GM12878 (cell line): ENCODE data around the gene MSLN. TPM values are rescaled to one million over a fixed set of nuclear protein-coding genes. Genes with fewer than 3 reads are reported as not detected.

Experiments
- ATAC-seq: fragments of 200-7000 bp; cut with Tn5 transposase; 3 replicates; pipeline ENCODE4 v1.9.1; 2020; ENCODE audit warnings: mild to moderate bottlenecking, moderate library complexity
- BruUV-seq: library from RNA; stranded (reverse); fragments of 400-500 nt; replicated peaks from 2 replicates; lab custom pipeline; 2021; lab: Mats Ljungman, UMichigan
- CTCF ChIA-PET: fragments of 300-600 bp; sonication (Branson Sonifier 250); formaldehyde crosslinking; extraction: SDS; loops from one replicate; lab custom pipeline; 2021; ENCODE audit warnings: inconsistent platforms; lab: Yijun Ruan, JAX
- POLR2A ChIA-PET: fragments of 350-600 bp; formaldehyde crosslinking; extraction: SDS; loops from one replicate; lab custom pipeline; 2021; ENCODE audit warnings: inconsistent platforms; lab: Charles Lee
- RAD21 ChIA-PET: fragments of 300-600 bp; sonication (Branson Sonifier 250); formaldehyde crosslinking; loops from one replicate; lab custom pipeline; 2023; ENCODE audit warnings: antibody characterized with exemption; ENCODE audit not compliant: unreplicated experiment; lab: Charles Lee
- SMC1A ChIA-PET: fragments of 300-600 bp; sonication (Branson Sonifier 250); formaldehyde crosslinking; loops from one replicate; lab custom pipeline; 2023; ENCODE audit not compliant: unreplicated experiment, uncharacterized antibody; lab: Charles Lee
- DNase-seq: peaks from one replicate; pipeline ENCODE4 v3.0.0-alpha.2; 2011; ENCODE audit warnings: low read depth, low spot score
- FAIRE-seq: peaks from 3 replicates; lab custom pipeline; 2011; peaks lifted over from hg19 to GRCh38; lab: Jason Lieb, UNC
- H2AFZ ChIP-seq: 2 replicates; pipeline ENCODE4 v1.6.0; 2011; ENCODE audit warnings: low read depth, low read length, control low read depth; ENCODE audit not compliant: control insufficient read depth
- H3K27ac ChIP-seq: 2 replicates; pipeline ENCODE4 v1.5.1; 2011; ENCODE audit warnings: control low read depth; ENCODE audit not compliant: control insufficient read depth, insufficient read depth
- H3K27me3 ChIP-seq, 2 experiments: replicated peaks in 1 of 2; 2 replicates each; pipeline versions ENCODE4 v1.6.0 to v1.6.1; 2011; ENCODE audit warnings: low read length in 1 of 2; ENCODE audit not compliant: control insufficient read depth in 2 of 2, insufficient read depth in 2 of 2
- H3K36me3 ChIP-seq, 2 experiments: 2 replicates each; pipeline ENCODE4 v1.5.1; 2011; ENCODE audit warnings: low read length in 1 of 2; ENCODE audit not compliant: control insufficient read depth in 2 of 2, insufficient read depth in 2 of 2
- H3K4me1 ChIP-seq: 2 replicates; pipeline ENCODE4 v1.6.1; 2011; ENCODE audit warnings: mild to moderate bottlenecking, low read length, moderate library complexity, mixed read lengths; ENCODE audit not compliant: control insufficient read depth, insufficient read depth
- H3K4me2 ChIP-seq: 2 replicates; pipeline ENCODE4 v1.6.0; 2011; ENCODE audit warnings: control low read depth; ENCODE audit not compliant: control insufficient read depth, insufficient read depth
- H3K4me3 ChIP-seq: fragments of 200-600 bp; sonication (generic); 2 replicates; pipeline ENCODE4 v1.5.1; 2016
- H3K79me2 ChIP-seq: 2 replicates; pipeline ENCODE4 v1.6.0; 2011; ENCODE audit warnings: low read length; ENCODE audit not compliant: control insufficient read depth, insufficient read depth
- H3K9ac ChIP-seq: 2 replicates; pipeline ENCODE4 v1.8.0; 2011; ENCODE audit warnings: low read length, control low read depth, mixed read lengths; ENCODE audit not compliant: control insufficient read depth, insufficient read depth
- H3K9me3 ChIP-seq: replicated peaks from 3 replicates; pipeline ENCODE4 v1.5.1; 2011; ENCODE audit warnings: mild to moderate bottlenecking, low read length; ENCODE audit not compliant: control insufficient read depth, insufficient read depth
- H4K20me1 ChIP-seq: 2 replicates; pipeline ENCODE4 v1.6.0; 2011; ENCODE audit not compliant: control insufficient read depth, insufficient read depth
- EP300 ChIP-seq, 2 experiments: fragments of 150-350 bp in 1 of 2; IDR thresholded peaks; 2 replicates each; pipeline ENCODE4 v1.6.1; 2011 to 2012; ENCODE audit warnings: low read depth in 2 of 2, low read length in 2 of 2, borderline replicate concordance in 1 of 2, improper control_type of control experiment in 1 of 2, inconsistent platforms in 1 of 2; ENCODE audit not compliant: control insufficient read depth in 1 of 2
- FOXK2 ChIP-seq: fragments of 450-650 bp; IDR thresholded peaks from 2 replicates; pipeline ENCODE4 v1.6.1; 2017; ENCODE audit warnings: mild to moderate bottlenecking, moderate library complexity
- LARP7 ChIP-seq: fragments of 450-650 bp; IDR thresholded peaks from 2 replicates; pipeline ENCODE4 v1.6.1; 2017; ENCODE audit warnings: mild to moderate bottlenecking
- NR2C1 ChIP-seq: fragments of 450-650 bp; IDR thresholded peaks from 2 replicates; pipeline ENCODE4 v1.6.1; 2017; ENCODE audit warnings: antibody characterized with exemption, mild to moderate bottlenecking, moderate library complexity
- PAX8 ChIP-seq: fragments of 450-650 bp; IDR thresholded peaks from 2 replicates; pipeline ENCODE4 v1.6.1; 2017; ENCODE audit warnings: mild to moderate bottlenecking, moderate library complexity
- RUNX3 ChIP-seq: IDR thresholded peaks from 2 replicates; pipeline ENCODE4 v1.6.1; 2012; ENCODE audit warnings: low read length, inconsistent platforms
- SPI1 ChIP-seq: IDR thresholded peaks from 2 replicates; pipeline ENCODE4 v1.6.1; 2011; ENCODE audit warnings: low read depth, mild to moderate bottlenecking, low read length, moderate library complexity, borderline replicate concordance; ENCODE audit not compliant: insufficient read depth
- SREBF2 ChIP-seq: IDR thresholded peaks from 2 replicates; pipeline ENCODE4 v1.6.1; 2012; ENCODE audit warnings: mild to moderate bottlenecking, low read length
- STAT1 ChIP-seq: fragments of 450-650 bp; conservative IDR thresholded peaks from 2 replicates; pipeline ENCODE4 v1.6.1; 2014; ENCODE audit warnings: antibody characterized with exemption, mild to moderate bottlenecking
- ZNF207 ChIP-seq: fragments of 450-650 bp; IDR thresholded peaks from 2 replicates; pipeline ENCODE4 v1.6.1; 2014; ENCODE audit warnings: antibody characterized with exemption, mild to moderate bottlenecking, borderline replicate concordance
- ZNF622 ChIP-seq: fragments of 450-650 bp; IDR thresholded peaks from 2 replicates; pipeline ENCODE4 v1.6.1; 2017; ENCODE audit warnings: mild to moderate bottlenecking, inconsistent platforms
- whole genome bisulfite sequencing: methylation state at CpG from one replicate; pipeline ENCODE4 v1.1.6; 2016; ENCODE audit warnings: low lambda C conversion rate; ENCODE audit not compliant: insufficient replicate concordance, insufficient coverage; ENCODE audit errors: missing lambda C conversion rate; 5-methylcytosine and 5-hydroxymethylcytosine counted together
- in situ Hi-C: fragments of 300-500 bp; cut with MboI; formaldehyde crosslinking; loops from 9 replicates; pipeline ENCODE4 v1.14.3; 2018; ENCODE audit warnings: mixed read lengths
- intact Hi-C: fragments of 100-400 bp; cut with micrococcal nuclease; formaldehyde crosslinking; loops from one replicate; pipeline ENCODE4 v1.14.2; 2022; ENCODE audit not compliant: unreplicated experiment
- polyA plus RNA-seq, 11 experiments: library from polyadenylated mRNA; depleted of rRNA in 4 of 11; unstranded in 6 of 11; stranded (reverse) in 5 of 11; fragments of >200 nt; fragmentation: Nextera tagmentation in 4 of 11; fragmentation: Illumina TruSeq in 1 of 11; extraction: Ambion mirVana in 4 of 11; extraction: Trizol in 1 of 11; gene quantifications; 1 replicate in 1 of 11; 2 replicates in 10 of 11; pipeline versions ENCODE4 v1.2.1 to v1.2.3, GENCODE V29; 2011 to 2016; ENCODE audit warnings: inconsistent platforms in 2 of 11, missing spikeins in 2 of 11, low read depth in 1 of 11
- total RNA-seq, 4 experiments: library from RNA; depleted of rRNA in 3 of 4; stranded (reverse); fragments of >200 nt in 3 of 4; fragmentation: Illumina TruSeq in 1 of 4; extraction: Trizol in 1 of 4; gene quantifications; 2 replicates each; pipeline versions ENCODE4 v1.2.1 to v1.2.3, GENCODE V29; 2013 to 2021
- TF ChIP-seq, protein P1 (sequence below): IDR thresholded peaks from 2 replicates; pipeline ENCODE4 v1.6.1; 2012; ENCODE audit warnings: mild to moderate bottlenecking, low read depth, low read length
- TF ChIP-seq, protein P2 (sequence below): IDR thresholded peaks from 2 replicates; pipeline ENCODE4 v1.6.1; 2011; ENCODE audit warnings: mild to moderate bottlenecking, low read depth, low read length, moderate library complexity; ENCODE audit not compliant: insufficient replicate concordance
- TF ChIP-seq, protein P3 (sequence below): fragments of 450-650 bp; IDR thresholded peaks from 2 replicates; pipeline ENCODE4 v1.6.1; 2017; ENCODE audit warnings: mild to moderate bottlenecking, moderate library complexity

Gene MSLN
- total and polyA plus RNA-seq, 10 of the 15 experiments (the other 5 are each of a cell fraction or from before 2014, with no cell fraction given): 0.08 TPM; not detected in 9

DNA sequence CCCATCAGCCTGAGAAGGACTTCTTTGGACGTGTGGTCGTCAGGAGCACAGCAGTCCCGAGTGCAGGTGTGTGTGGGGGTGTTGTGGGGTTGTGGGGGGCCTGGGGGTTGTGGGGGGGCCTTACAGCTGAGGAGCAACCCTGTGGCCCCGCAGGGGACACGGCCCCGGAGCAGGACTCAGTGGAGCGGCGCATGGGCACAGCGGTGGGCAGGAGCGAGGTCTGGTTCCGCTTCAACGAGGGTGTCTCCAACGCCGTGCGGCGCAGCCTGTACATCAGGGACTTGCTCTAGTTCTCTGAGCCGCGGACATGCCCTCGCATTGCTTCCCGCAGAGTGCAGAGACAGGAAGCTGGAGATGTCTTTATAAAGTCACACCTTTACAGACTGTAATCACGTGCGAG lies 37.2 kb downstream of the MSLN start:
- H3K36me3 ChIP-seq: peaks cover 0 to 2% of the 10 kb centered on the region in 2 experiments; a peak in 2 of 4 replicates
- no TSS peak for BruUV-seq
- in situ Hi-C loops: no loop called here
- DNase-seq: no peak
- H3K27ac ChIP-seq: no peak overlapping the region
- ChIA-PET POLR2A (no interaction called here), RAD21 (no interaction called here)
- no peaks in the 10 kb centered on the region for H3K9me3 ChIP-seq
- peaks cover 0 to 2% of the 10 kb centered on the region in 2 experiments; a peak in 3 of 4 replicates for H3K27me3 ChIP-seq
- no peak overlapping the region for H3K4me3 ChIP-seq
- no peaks in the 10 kb centered on the region for H3K4me1 ChIP-seq
- no peak overlapping the region for H2AFZ ChIP-seq
- no peaks in the 10 kb centered on the region for H3K79me2 ChIP-seq
- no peaks in the 10 kb centered on the region for H4K20me1 ChIP-seq
- intact Hi-C loops: no loop called here
- no peak overlapping the region for H3K9ac ChIP-seq
- TF ChIP-seq PAX8 (no peak), STAT1 (no peak), ZNF622 (no peak), FOXK2 (no peak), RUNX3 (no peak), ZNF207 (no peak), EP300 (IDR thresholded peaks at IDR 0.05; ENCODE audit: borderline replicate concordance in 1 of 2, control insufficient read depth in 1 of 2, low read depth in 2 of 2, low read length in 2 of 2) (no peak), LARP7 (no peak), NR2C1 (no peak), SREBF2 (no peak), SPI1 (no peak)
- TF ChIP-seq, protein P1, sequence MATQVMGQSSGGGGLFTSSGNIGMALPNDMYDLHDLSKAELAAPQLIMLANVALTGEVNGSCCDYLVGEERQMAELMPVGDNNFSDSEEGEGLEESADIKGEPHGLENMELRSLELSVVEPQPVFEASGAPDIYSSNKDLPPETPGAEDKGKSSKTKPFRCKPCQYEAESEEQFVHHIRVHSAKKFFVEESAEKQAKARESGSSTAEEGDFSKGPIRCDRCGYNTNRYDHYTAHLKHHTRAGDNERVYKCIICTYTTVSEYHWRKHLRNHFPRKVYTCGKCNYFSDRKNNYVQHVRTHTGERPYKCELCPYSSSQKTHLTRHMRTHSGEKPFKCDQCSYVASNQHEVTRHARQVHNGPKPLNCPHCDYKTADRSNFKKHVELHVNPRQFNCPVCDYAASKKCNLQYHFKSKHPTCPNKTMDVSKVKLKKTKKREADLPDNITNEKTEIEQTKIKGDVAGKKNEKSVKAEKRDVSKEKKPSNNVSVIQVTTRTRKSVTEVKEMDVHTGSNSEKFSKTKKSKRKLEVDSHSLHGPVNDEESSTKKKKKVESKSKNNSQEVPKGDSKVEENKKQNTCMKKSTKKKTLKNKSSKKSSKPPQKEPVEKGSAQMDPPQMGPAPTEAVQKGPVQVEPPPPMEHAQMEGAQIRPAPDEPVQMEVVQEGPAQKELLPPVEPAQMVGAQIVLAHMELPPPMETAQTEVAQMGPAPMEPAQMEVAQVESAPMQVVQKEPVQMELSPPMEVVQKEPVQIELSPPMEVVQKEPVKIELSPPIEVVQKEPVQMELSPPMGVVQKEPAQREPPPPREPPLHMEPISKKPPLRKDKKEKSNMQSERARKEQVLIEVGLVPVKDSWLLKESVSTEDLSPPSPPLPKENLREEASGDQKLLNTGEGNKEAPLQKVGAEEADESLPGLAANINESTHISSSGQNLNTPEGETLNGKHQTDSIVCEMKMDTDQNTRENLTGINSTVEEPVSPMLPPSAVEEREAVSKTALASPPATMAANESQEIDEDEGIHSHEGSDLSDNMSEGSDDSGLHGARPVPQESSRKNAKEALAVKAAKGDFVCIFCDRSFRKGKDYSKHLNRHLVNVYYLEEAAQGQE: no peak
- TF ChIP-seq, protein P2, sequence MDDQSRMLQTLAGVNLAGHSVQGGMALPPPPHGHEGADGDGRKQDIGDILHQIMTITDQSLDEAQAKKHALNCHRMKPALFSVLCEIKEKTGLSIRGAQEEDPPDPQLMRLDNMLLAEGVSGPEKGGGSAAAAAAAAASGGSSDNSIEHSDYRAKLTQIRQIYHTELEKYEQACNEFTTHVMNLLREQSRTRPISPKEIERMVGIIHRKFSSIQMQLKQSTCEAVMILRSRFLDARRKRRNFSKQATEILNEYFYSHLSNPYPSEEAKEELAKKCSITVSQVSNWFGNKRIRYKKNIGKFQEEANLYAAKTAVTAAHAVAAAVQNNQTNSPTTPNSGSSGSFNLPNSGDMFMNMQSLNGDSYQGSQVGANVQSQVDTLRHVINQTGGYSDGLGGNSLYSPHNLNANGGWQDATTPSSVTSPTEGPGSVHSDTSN: no peak
- TF ChIP-seq, protein P3, sequence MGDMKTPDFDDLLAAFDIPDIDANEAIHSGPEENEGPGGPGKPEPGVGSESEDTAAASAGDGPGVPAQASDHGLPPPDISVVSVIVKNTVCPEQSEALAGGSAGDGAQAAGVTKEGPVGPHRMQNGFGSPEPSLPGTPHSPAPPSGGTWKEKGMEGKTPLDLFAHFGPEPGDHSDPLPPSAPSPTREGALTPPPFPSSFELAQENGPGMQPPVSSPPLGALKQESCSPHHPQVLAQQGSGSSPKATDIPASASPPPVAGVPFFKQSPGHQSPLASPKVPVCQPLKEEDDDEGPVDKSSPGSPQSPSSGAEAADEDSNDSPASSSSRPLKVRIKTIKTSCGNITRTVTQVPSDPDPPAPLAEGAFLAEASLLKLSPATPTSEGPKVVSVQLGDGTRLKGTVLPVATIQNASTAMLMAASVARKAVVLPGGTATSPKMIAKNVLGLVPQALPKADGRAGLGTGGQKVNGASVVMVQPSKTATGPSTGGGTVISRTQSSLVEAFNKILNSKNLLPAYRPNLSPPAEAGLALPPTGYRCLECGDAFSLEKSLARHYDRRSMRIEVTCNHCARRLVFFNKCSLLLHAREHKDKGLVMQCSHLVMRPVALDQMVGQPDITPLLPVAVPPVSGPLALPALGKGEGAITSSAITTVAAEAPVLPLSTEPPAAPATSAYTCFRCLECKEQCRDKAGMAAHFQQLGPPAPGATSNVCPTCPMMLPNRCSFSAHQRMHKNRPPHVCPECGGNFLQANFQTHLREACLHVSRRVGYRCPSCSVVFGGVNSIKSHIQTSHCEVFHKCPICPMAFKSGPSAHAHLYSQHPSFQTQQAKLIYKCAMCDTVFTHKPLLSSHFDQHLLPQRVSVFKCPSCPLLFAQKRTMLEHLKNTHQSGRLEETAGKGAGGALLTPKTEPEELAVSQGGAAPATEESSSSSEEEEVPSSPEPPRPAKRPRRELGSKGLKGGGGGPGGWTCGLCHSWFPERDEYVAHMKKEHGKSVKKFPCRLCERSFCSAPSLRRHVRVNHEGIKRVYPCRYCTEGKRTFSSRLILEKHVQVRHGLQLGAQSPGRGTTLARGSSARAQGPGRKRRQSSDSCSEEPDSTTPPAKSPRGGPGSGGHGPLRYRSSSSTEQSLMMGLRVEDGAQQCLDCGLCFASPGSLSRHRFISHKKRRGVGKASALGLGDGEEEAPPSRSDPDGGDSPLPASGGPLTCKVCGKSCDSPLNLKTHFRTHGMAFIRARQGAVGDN: no peak
- TF ChIP-seq, all 136 proteins: peak for 0
- FAIRE-seq (no peak), ATAC-seq (no peak)
- H3K4me2 ChIP-seq: no peak overlapping the region
- ChIA-PET CTCF (no interaction called here), SMC1A (no interaction called here)
- 97% methylated on average over 19 of the region's 22 CpGs for WGBS
